HepG2 (cell line): ENCODE data around the gene MSL2. TPM values are rescaled to one million over a fixed set of nuclear protein-coding genes. Genes with fewer than 3 reads are reported as not detected.
A peak's percentile ranks its signal among the peaks of the same experiment; 100 is the strongest.

Source experiments
- ETV6 ChIP-seq: sonication (generic); formaldehyde crosslinking; conservative IDR thresholded peaks from 2 replicates; pipeline ENCODE4 v1.4.0; 2020; ENCODE audit warnings: missing genetic modification reagents
- HNRNPLL ChIP-seq: fragments of 200-400 bp; formaldehyde crosslinking; IDR thresholded peaks from 2 replicates; pipeline ENCODE4 v1.6.1; 2017; ENCODE audit warnings: mild to moderate bottlenecking, low read depth, low read length; ENCODE audit not compliant: poor library complexity, severe bottlenecking
- REXO4 ChIP-seq: sonication (generic); formaldehyde crosslinking; IDR thresholded peaks from 2 replicates; pipeline ENCODE4 v1.8.0; 2022; ENCODE audit warnings: missing genetic modification reagents, mild to moderate bottlenecking, borderline replicate concordance
- TARDBP ChIP-seq: sonication (generic); formaldehyde crosslinking; IDR thresholded peaks from 2 replicates; pipeline ENCODE4 v1.8.0; 2022; ENCODE audit warnings: mild to moderate bottlenecking, missing genetic modification reagents
- ZHX1 ChIP-seq: sonication (generic); formaldehyde crosslinking; IDR thresholded peaks from 2 replicates; pipeline ENCODE4 v1.8.1; 2022; ENCODE audit warnings: low read depth, mild to moderate bottlenecking, missing genetic modification reagents
- ZNF124 ChIP-seq: sonication (generic); formaldehyde crosslinking; IDR thresholded peaks from 2 replicates; pipeline ENCODE4 v1.4.0; 2020; ENCODE audit warnings: missing genetic modification reagents
- ZNF230 ChIP-seq: sonication (generic); formaldehyde crosslinking; IDR thresholded peaks from 2 replicates; pipeline ENCODE4 v1.4.0; 2020; ENCODE audit warnings: mild to moderate bottlenecking, missing genetic modification reagents
- ZNF615 ChIP-seq: sonication (generic); formaldehyde crosslinking; IDR thresholded peaks from 2 replicates; pipeline ENCODE4 v1.5.0; 2020; ENCODE audit warnings: mild to moderate bottlenecking, missing genetic modification reagents, borderline replicate concordance
- ZNF781 ChIP-seq: sonication (generic); formaldehyde crosslinking; IDR thresholded peaks from 2 replicates; pipeline ENCODE4 v1.5.1; 2020; ENCODE audit warnings: borderline replicate concordance, mild to moderate bottlenecking, missing genetic modification reagents; ENCODE audit errors: not compliant biosample characterization
- polyA plus RNA-seq, 8 experiments: library from polyadenylated mRNA; depleted of rRNA in 3 of 8; stranded (reverse) in 7 of 8; unstranded in 1 of 8; fragments of >200 nt; fragmentation: Illumina TruSeq in 4 of 8; extraction: Trizol in 4 of 8; gene quantifications; 2 replicates each; pipeline versions ENCODE4 v1.2.1 to v1.2.3, GENCODE V29; 2011 to 2016; ENCODE audit warnings: low read depth in 4 of 8, missing spikeins in 1 of 8, mixed read lengths in 1 of 8; ENCODE audit not compliant: insufficient read depth in 1 of 8
- total RNA-seq, 5 experiments: library from RNA; depleted of rRNA; stranded (reverse); fragments of >200 nt; fragmentation: Illumina TruSeq; extraction: Trizol; gene quantifications; 2 replicates each; pipeline ENCODE4 v1.2.3, GENCODE V29; 2016; ENCODE audit warnings: low read depth in 1 of 5
- TF ChIP-seq, protein P1 (sequence below): IDR thresholded peaks from 2 replicates; pipeline ENCODE4 v1.6.1; 2016; ENCODE audit warnings: low read depth, missing genetic modification reagents, missing compliant biosample characterization
- TF ChIP-seq, protein P2 (sequence below): sonication (generic); formaldehyde crosslinking; IDR thresholded peaks from 2 replicates; pipeline ENCODE4 v1.4.0; 2020; ENCODE audit warnings: mild to moderate bottlenecking, missing genetic modification reagents
- TF ChIP-seq, protein P3 (sequence below): sonication (generic); formaldehyde crosslinking; IDR thresholded peaks from 2 replicates; pipeline ENCODE4 v1.5.1; 2020; ENCODE audit warnings: missing genetic modification reagents, mild to moderate bottlenecking, borderline replicate concordance

Gene MSL2
- total and polyA plus RNA-seq, 2 of the 13 experiments (the other 11 are each of a cell fraction or from before 2014, with no cell fraction given) = 6.9 to 11.7 TPM

GRCh38 chr3:136196401-136197158 lies 445 bp upstream of the MSL2 start (continued):
- TF ChIP-seq, protein P1, sequence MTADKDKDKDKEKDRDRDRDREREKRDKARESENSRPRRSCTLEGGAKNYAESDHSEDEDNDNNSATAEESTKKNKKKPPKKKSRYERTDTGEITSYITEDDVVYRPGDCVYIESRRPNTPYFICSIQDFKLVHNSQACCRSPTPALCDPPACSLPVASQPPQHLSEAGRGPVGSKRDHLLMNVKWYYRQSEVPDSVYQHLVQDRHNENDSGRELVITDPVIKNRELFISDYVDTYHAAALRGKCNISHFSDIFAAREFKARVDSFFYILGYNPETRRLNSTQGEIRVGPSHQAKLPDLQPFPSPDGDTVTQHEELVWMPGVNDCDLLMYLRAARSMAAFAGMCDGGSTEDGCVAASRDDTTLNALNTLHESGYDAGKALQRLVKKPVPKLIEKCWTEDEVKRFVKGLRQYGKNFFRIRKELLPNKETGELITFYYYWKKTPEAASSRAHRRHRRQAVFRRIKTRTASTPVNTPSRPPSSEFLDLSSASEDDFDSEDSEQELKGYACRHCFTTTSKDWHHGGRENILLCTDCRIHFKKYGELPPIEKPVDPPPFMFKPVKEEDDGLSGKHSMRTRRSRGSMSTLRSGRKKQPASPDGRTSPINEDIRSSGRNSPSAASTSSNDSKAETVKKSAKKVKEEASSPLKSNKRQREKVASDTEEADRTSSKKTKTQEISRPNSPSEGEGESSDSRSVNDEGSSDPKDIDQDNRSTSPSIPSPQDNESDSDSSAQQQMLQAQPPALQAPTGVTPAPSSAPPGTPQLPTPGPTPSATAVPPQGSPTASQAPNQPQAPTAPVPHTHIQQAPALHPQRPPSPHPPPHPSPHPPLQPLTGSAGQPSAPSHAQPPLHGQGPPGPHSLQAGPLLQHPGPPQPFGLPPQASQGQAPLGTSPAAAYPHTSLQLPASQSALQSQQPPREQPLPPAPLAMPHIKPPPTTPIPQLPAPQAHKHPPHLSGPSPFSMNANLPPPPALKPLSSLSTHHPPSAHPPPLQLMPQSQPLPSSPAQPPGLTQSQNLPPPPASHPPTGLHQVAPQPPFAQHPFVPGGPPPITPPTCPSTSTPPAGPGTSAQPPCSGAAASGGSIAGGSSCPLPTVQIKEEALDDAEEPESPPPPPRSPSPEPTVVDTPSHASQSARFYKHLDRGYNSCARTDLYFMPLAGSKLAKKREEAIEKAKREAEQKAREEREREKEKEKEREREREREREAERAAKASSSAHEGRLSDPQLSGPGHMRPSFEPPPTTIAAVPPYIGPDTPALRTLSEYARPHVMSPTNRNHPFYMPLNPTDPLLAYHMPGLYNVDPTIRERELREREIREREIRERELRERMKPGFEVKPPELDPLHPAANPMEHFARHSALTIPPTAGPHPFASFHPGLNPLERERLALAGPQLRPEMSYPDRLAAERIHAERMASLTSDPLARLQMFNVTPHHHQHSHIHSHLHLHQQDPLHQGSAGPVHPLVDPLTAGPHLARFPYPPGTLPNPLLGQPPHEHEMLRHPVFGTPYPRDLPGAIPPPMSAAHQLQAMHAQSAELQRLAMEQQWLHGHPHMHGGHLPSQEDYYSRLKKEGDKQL (CRISPR knock-in tag) = 0 out of 2 replicates have a peak, but pooled peaks have one; percentile 23
- TF ChIP-seq ZHX1 (CRISPR knock-in tag) (peak; percentile 91), ETV6 (CRISPR knock-in tag) (peak; percentile 97), ZNF615 (CRISPR knock-in tag) (peak; percentile 87; the same call in 1 of the 2 replicates), ZNF124 (peak; percentile 14; the same call in 1 of the 2 replicates), REXO4 (CRISPR knock-in tag) (peak; percentile 98), ZNF781 (peak; percentile 99), HNRNPLL (peak; percentile 96), ZNF230 (CRISPR knock-in tag) (peak; percentile 62; the same call in 1 of the 2 replicates), TARDBP (CRISPR knock-in tag) (peak; percentile 94)
- TF ChIP-seq, protein P2, sequence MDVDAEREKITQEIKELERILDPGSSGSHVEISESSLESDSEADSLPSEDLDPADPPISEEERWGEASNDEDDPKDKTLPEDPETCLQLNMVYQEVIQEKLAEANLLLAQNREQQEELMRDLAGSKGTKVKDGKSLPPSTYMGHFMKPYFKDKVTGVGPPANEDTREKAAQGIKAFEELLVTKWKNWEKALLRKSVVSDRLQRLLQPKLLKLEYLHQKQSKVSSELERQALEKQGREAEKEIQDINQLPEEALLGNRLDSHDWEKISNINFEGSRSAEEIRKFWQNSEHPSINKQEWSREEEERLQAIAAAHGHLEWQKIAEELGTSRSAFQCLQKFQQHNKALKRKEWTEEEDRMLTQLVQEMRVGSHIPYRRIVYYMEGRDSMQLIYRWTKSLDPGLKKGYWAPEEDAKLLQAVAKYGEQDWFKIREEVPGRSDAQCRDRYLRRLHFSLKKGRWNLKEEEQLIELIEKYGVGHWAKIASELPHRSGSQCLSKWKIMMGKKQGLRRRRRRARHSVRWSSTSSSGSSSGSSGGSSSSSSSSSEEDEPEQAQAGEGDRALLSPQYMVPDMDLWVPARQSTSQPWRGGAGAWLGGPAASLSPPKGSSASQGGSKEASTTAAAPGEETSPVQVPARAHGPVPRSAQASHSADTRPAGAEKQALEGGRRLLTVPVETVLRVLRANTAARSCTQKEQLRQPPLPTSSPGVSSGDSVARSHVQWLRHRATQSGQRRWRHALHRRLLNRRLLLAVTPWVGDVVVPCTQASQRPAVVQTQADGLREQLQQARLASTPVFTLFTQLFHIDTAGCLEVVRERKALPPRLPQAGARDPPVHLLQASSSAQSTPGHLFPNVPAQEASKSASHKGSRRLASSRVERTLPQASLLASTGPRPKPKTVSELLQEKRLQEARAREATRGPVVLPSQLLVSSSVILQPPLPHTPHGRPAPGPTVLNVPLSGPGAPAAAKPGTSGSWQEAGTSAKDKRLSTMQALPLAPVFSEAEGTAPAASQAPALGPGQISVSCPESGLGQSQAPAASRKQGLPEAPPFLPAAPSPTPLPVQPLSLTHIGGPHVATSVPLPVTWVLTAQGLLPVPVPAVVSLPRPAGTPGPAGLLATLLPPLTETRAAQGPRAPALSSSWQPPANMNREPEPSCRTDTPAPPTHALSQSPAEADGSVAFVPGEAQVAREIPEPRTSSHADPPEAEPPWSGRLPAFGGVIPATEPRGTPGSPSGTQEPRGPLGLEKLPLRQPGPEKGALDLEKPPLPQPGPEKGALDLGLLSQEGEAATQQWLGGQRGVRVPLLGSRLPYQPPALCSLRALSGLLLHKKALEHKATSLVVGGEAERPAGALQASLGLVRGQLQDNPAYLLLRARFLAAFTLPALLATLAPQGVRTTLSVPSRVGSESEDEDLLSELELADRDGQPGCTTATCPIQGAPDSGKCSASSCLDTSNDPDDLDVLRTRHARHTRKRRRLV (CRISPR knock-in tag) = peak; percentile 93
- TF ChIP-seq, protein P3, sequence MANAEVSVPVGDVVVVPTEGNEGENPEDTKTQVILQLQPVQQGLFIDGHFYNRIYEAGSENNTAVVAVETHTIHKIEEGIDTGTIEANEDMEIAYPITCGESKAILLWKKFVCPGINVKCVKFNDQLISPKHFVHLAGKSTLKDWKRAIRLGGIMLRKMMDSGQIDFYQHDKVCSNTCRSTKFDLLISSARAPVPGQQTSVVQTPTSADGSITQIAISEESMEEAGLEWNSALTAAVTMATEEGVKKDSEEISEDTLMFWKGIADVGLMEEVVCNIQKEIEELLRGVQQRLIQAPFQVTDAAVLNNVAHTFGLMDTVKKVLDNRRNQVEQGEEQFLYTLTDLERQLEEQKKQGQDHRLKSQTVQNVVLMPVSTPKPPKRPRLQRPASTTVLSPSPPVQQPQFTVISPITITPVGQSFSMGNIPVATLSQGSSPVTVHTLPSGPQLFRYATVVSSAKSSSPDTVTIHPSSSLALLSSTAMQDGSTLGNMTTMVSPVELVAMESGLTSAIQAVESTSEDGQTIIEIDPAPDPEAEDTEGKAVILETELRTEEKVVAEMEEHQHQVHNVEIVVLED (CRISPR knock-in tag) = peak; percentile 82
